ENCODE results near the gene CYP1B1.

DNA sequence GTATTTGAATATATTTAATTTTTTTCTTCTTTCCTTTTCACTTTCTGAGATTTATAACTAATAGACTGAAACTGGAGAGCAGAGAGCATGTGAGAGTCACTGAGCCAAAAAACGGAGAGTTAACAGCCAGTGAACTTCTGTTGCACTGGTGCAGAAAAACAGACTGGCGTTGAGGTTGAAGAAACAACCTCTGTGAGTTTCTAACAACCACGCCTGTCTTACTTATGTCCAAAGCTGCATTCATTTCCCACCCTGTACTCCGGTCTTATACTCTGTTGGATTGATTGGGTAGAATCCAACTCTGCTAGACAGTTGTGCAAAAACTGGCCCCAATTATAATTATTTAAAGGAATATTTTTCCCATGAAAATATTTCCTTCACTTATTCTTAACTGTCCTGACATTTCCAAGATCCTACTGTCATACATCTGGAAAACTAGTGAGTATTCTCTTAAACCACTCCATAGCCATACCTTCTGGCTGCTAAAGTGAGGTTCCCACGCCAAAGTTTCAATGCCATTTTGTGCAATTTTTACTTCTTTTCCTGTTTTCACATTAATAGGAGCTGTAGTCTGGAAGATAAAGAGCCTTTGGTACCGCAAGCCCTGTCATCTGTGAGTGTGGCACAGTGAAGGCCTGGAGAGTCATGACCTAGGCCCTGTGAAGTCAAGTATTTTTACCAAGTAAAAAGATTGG is 9.4 kb downstream of the CYP1B1 start:
- no peak for TF ChIP-seq SUZ12 (IDR thresholded peaks at IDR 0.05; ENCODE audit: extremely low read depth, insufficient read depth, insufficient read length)
- no peak for TF ChIP-seq YY1 (IDR thresholded peaks at IDR 0.05; ENCODE audit: insufficient read depth, insufficient read length)

All from NT2/D1 (cell line).